Subcutaneous abdominal adipose tissue (tissue), 5 donors: ENCODE data around the gene HDGF.
A peak's percentile ranks its signal among the peaks of the same experiment; 100 is the strongest.

Source experiments
- H3K27ac ChIP-seq: one replicate; pipeline ENCODE4 v1.7.0; 2013; ENCODE audit warnings: low read depth, mild to moderate bottlenecking, inconsistent platforms, low read length, moderate library complexity
- H3K27me3 ChIP-seq, 5 donors: one replicate each; pipeline ENCODE4 v1.7.0; 2013; ENCODE audit warnings: low read length in 5 of 5, inconsistent platforms in 1 of 5; ENCODE audit not compliant: control insufficient read depth in 5 of 5, insufficient read depth in 4 of 5
- H3K36me3 ChIP-seq, 5 donors: one replicate each; pipeline ENCODE4 v1.7.0; 2013; ENCODE audit warnings: low read length in 5 of 5; ENCODE audit not compliant: control insufficient read depth in 5 of 5, insufficient read depth in 5 of 5
- H3K4me1 ChIP-seq, 5 donors: one replicate each; pipeline ENCODE4 v1.7.0; 2013; ENCODE audit warnings: low read length in 5 of 5, mild to moderate bottlenecking in 3 of 5, moderate library complexity in 1 of 5; ENCODE audit not compliant: control insufficient read depth in 5 of 5, insufficient read depth in 5 of 5
- H3K4me3 ChIP-seq, 5 donors: one replicate each; pipeline ENCODE4 v1.7.0; 2013; ENCODE audit warnings: low read length in 5 of 5, low read depth in 1 of 5
- H3K9ac ChIP-seq, 5 donors: one replicate each; pipeline ENCODE4 v1.7.0; 2013; ENCODE audit warnings: low read length in 5 of 5, mild to moderate bottlenecking in 4 of 5, moderate library complexity in 3 of 5
- H3K9me3 ChIP-seq, 5 donors: one replicate each; pipeline ENCODE4 v1.7.0; 2013; ENCODE audit warnings: low read length in 5 of 5; ENCODE audit not compliant: control insufficient read depth in 5 of 5
- donor health status: healthy.
- donor health status: healthy.
- donor health status: healthy.
- donor health status: healthy.
- donor health status: healthy.

HDGF gene

DNA sequence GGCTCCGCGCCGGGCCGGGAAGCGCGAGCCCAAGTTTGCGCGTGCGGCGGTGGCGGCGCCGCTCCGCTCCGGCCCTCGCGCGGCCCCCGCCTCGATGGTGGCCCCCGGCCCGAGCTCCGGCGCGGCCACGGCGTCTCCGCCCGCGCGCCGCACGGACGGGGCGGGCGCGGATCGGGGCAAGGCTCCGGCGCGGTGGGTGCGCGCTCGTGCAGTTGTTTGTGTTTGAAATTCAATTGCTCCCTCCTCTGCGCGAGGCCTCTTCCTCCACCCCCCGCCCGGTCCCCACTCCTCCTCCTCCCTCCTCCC, at the start of gene HDGF:
HDGF (minus strand) TSS at position 225 of the 306 bp plus-strand sequence. CDS start 246 bp downstream, outside the sequence.
- H3K4me3 ChIP-seq = peak within 1 kb of the TSS; percentile 78 to 98 (median 93)
- H3K4me1 ChIP-seq = peaks cover 25 to 75% (median 68%) of the 10 kb centered on the region in 5 donors
- H3K9me3 ChIP-seq = no peaks in the 10 kb centered on the region
- H3K27me3 ChIP-seq = no peaks in the 10 kb centered on the region
- peak within 1 kb of the TSS; percentile 100 for H3K27ac ChIP-seq
- H3K9ac ChIP-seq = peak within 1 kb of the TSS; percentile 95 to 99 (median 97)
- H3K36me3 ChIP-seq = no peaks in the 10 kb centered on the region

GRCh38 chr1:156797212-156797871, 45.9 kb upstream of the HDGF start:
- Histone ChIP-seq H3K27me3 (no peaks in the 10 kb centered on the region), H3K27ac (no peak overlapping the region), H3K36me3 (peaks cover 34 to 92% (median 85%) of the 10 kb centered on the region in 5 donors), H3K9ac (no peak overlapping the region), H3K9me3 (no peaks in the 10 kb centered on the region), H3K4me1 (peaks cover 0 to 15% (median 12%) of the 10 kb centered on the region in 5 donors), H3K4me3 (no peak overlapping the region)

- Histone ChIP-seq H3K4me3 (no peak overlapping the region), H3K4me1 (peaks cover 0 to 10% (median 7%) of the 10 kb centered on the region in 5 donors), H3K27ac (no peak overlapping the region), H3K36me3 (peaks cover 37 to 96% (median 89%) of the 10 kb centered on the region in 5 donors), H3K27me3 (no peaks in the 10 kb centered on the region), H3K9ac (no peak overlapping the region), H3K9me3 (no peaks in the 10 kb centered on the region)
These were observed 45.0 kb upstream of the HDGF start for GRCh38 chr1:156796340-156797097.

- Histone ChIP-seq H3K4me3 (no peak overlapping the region), H3K4me1 (peaks cover 0 to 3% (median 0%) of the 10 kb centered on the region in 5 donors), H3K36me3 (peaks cover 39 to 96% (median 89%) of the 10 kb centered on the region in 5 donors), H3K27ac (no peak overlapping the region), H3K9me3 (no peaks in the 10 kb centered on the region), H3K27me3 (no peaks in the 10 kb centered on the region), H3K9ac (no peak overlapping the region)
These were observed 44.3 kb upstream of the HDGF start for GRCh38 chr1:156795787-156796186.

- H3K4me1 ChIP-seq = no peaks in the 10 kb centered on the region
- H3K27ac ChIP-seq = no peak overlapping the region
- H3K9me3 ChIP-seq = no peaks in the 10 kb centered on the region
- H3K36me3 ChIP-seq = peaks cover 37 to 93% (median 85%) of the 10 kb centered on the region in 5 donors
- no peaks in the 10 kb centered on the region for H3K27me3 ChIP-seq
- H3K9ac ChIP-seq = no peak overlapping the region
- H3K4me3 ChIP-seq = no peak overlapping the region
These were observed 43.9 kb upstream of the HDGF start for GRCh38 chr1:156795374-156795733.

DNA sequence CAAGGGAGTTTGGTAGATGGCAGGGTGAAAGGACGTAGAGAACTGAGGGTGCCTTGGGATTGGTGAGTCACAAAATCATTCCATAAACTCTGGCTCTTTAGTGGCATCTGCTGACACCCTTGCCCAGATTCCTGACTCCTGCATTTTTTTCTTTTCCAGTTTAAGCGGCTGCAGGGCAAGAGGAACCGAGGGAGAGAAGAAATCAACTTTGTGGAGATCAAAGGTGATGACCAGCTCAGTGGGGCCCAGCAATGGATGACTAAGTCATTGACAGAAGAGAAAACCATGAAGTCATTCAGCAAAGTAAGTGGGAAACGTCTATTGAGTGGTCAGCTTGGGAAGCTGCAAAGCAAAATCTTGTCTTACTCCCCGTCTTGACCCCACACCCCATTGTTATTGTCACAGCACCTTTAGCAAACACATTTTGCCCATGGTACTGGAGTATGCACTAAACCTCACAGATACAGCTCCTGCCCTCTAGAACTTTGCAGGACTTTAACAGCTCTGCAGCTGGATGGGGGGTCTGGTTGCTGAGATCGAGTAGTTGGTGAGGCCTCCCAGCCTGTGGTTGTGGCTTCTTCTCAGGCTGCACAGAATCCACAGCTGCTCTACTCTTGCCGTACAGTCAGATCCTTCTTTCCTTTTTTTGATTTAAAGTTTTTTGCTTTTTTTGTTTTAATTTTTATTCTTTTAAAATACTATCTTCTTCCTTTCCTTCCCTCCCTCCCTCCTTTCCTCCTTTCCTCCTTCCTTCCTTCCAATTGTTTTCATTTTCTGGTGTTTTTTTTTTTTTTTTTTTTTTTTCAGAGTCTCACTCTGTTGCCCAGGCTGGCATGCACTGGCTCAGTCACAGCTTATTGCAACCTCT, 43.3 kb upstream of the HDGF start:
- H3K4me3 ChIP-seq = no peak overlapping the region
- H3K27me3 ChIP-seq = no peaks in the 10 kb centered on the region
- no peak overlapping the region for H3K9ac ChIP-seq
- no peaks in the 10 kb centered on the region for H3K9me3 ChIP-seq
- H3K4me1 ChIP-seq = no peaks in the 10 kb centered on the region
- H3K36me3 ChIP-seq = peaks cover 37 to 88% (median 79%) of the 10 kb centered on the region in 5 donors
- H3K27ac ChIP-seq = no peak overlapping the region

GRCh38 chr1:156789621-156790318, 38.3 kb upstream of the HDGF start:
- no peak overlapping the region for H3K27ac ChIP-seq
- no peaks in the 10 kb centered on the region for H3K27me3 ChIP-seq
- peaks cover 26 to 68% (median 59%) of the 10 kb centered on the region in 5 donors for H3K36me3 ChIP-seq
- peaks cover 0 to 3% (median 0%) of the 10 kb centered on the region in 5 donors for H3K4me1 ChIP-seq
- H3K9me3 ChIP-seq = no peaks in the 10 kb centered on the region
- H3K4me3 ChIP-seq = no peak overlapping the region
- H3K9ac ChIP-seq = no peak overlapping the region

DNA sequence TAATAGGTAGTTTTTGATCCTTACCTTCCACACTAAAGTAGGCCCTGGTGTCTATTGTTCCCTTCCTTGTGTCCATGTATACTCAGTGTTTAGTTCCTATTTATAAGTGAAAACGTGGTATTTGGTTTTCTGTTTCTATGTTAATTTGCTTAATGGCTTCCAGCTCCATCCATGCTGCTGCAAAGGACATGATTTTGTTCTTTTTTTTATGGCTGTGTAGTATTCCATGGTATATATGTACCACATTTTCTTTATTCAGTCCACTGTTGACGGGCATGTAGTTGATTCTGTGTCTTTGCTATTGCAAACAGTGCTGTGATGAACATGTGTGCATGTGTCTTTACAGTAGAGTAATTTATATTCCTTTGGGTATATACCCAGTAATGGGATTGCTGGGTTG, 36.7 kb upstream of the HDGF start:
- Histone ChIP-seq H3K36me3 (peaks cover 17 to 64% (median 57%) of the 10 kb centered on the region in 5 donors), H3K9ac (no peak overlapping the region), H3K27ac (no peak overlapping the region), H3K4me1 (peaks cover 0 to 3% (median 0%) of the 10 kb centered on the region in 5 donors), H3K9me3 (no peaks in the 10 kb centered on the region), H3K27me3 (no peaks in the 10 kb centered on the region), H3K4me3 (no peak overlapping the region)

DNA sequence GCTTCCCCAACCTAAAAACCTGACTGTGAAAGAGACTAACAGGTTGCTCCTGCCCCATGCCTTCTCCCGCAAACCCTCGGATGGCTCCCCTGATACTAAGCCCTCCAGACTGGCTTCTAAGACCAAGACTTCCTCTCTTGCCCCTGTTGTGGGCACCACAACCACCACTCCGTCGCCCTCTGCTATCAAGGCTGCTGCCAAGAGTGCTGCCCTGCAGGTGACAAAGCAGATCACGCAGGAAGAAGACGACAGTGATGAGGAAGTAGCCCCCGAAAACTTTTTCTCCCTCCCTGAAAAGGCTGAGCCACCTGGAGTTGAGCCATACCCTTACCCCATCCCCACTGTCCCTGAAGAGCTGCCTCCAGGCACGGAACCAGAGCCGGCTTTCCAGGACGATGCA, 35.2 kb upstream of the HDGF start:
- Histone ChIP-seq H3K9me3 (no peaks in the 10 kb centered on the region), H3K4me1 (peaks cover 2 to 7% (median 7%) of the 10 kb centered on the region in 5 donors), H3K9ac (no peak overlapping the region), H3K36me3 (peaks cover 15 to 59% (median 49%) of the 10 kb centered on the region in 5 donors), H3K27ac (no peak overlapping the region), H3K4me3 (no peak overlapping the region), H3K27me3 (no peaks in the 10 kb centered on the region)
